Measurements from ENCODE around the gene ANKRD34A.

Gene ANKRD34A

GRCh38 chr1:145990249-145990855, 26.0 kb upstream of the ANKRD34A start:
- DNase-seq (ENCODE audit: low read depth, low spot score), result peak; percentile 46

DNA sequence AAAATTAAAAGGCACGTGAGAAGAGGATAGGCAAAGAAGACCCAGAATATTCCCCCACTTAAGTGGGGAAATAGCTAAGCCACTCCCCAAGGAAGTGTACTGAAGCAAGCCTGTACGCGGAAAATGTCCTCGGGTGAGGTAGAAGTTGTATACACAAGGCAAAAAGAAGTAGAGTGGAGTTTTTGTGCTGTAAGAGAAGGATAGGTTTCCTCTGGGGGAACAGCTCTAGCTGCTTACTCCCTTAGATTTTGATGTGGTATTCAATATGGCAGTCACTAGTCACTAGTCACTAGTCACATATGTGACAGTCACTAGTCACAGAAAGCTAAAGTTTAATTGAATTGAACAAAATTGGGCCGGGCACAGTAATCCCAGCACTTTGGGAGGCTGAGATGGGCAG, 24.4 kb upstream of the ANKRD34A start:
- DNase-seq (ENCODE audit: low read depth, low spot score), result no peak

GRCh38 chr1:145987926-145988325, 23.6 kb upstream of the ANKRD34A start:
- no peak for DNase-seq (ENCODE audit: low read depth, low spot score)

DNA sequence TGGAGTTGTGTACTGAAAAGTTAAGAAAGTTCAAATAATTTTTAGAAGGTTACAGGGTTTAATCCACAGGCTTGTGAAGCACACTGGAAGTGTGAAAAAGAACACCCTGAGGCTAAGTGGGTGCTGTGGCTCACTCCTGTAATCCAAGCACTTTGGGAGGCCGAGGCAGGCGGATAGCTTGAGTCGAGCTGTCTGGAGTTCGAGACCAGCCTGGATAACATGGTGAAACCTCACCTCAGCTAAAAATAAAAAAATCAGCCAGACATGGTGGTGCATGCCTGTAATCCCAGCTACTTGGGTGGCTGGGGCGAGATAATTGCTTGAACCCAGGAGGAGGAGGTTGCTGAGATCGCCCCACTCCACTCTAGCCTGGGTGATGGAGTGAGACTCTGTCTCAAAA, 22.2 kb upstream of the ANKRD34A start:
- no peak for DNase-seq (ENCODE audit: low read depth, low spot score)

DNA sequence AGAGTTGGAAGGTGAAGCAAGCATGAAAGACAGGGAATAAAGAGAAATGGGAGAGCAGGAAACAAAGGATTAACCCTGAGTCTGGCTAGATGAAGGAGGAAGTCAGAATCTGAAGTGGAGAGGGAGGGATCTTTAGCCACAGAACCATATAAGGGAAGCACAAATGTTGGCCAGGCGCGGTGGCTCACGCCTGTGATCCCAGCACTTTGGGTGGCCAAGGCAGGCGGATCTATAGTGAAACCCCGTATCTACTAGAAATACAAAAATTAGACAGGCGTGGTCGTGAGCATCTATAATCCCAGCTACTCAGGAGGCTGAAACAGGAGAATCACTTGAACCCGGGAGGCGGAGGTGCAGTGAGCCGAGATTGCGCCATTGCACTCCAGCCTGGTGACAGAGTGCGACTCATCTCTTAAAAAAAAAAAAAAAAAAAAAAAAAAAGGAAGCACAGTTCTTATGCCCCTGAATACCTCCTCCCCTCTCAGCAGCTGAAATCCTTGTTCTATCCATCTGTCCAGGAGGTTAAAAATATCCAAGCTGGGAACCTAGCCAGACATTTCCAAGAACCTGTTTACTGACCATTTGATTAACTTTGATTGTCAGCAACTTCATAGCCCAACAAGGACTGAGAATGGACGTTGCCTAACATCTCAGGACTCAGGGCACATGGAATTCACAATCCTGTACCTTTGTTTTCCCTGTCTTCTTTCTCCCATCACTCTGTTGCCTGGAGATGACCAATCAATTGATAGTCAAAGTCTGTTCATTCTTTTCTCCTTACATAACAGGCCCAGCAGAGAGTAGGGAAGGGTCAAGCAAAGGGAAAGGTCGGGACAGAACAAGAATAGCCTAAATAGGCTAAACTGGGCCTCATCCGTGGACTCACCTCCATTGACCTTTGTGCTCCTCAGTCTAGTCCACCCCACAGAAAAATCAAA, 21.4 kb upstream of the ANKRD34A start:
- DNase-seq (ENCODE audit: low read depth, low spot score), result peak; percentile 58

DNA sequence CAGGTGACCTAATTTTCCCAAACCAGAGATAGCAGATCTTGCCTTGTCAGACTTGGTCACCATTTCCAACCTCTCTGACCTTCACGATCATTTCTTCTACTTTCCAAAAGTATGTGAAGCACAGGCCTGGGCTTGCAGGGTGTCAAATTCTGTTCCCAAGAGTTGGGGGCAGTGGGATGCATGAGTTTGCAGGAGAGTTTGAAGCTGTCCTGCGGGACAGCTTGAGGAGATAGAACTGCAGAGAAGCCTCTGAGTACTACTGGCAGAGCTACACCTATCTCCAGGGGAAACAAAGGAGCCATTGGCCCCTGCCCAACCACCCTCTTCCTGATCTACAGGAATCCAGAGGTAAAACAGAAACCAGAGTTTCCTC, 20.7 kb upstream of the ANKRD34A start:
- DNase-seq (ENCODE audit: low read depth, low spot score), result no peak

DNA sequence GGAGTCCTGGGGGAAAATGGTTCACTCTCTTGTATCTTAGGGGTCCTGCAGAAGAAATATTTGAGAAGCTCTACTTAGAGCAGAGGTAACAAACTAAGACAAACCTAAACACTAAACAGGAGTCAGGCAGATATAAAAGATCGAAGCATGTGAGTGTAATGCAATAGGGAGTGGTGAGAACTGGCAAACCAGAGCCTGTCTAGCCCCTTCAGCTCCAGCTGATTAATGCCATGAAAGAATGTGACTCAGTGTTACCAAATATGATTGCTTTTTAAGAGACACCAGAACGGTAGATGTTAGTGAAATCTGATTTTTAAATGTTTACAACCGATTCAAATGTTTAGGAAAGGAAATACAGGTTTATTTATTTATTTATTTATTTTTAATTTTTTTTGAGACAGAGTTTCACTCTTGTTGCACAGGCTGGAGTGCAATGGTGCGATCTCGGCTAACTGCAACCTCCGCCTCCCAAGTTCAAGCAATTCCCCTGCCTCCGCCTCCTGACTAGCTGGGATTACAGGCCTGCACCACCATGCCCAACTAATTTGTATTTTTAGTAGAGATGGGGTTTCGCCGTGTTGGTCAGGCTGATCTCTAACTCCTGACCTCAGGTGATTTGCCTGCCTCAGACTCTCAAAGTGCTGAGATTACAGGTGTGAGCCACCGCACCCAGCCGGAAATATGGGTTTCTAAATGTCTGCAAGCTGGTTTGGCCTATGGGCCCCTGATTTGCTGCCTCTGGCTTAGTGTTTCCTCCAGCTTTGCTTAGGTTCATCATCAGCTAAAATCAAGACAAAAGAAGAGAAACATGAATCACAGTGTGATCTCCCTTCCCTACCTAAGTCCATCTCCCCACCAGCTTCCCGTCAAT, 19.8 kb upstream of the ANKRD34A start:
- no peak for DNase-seq (ENCODE audit: low read depth, low spot score)

DNA sequence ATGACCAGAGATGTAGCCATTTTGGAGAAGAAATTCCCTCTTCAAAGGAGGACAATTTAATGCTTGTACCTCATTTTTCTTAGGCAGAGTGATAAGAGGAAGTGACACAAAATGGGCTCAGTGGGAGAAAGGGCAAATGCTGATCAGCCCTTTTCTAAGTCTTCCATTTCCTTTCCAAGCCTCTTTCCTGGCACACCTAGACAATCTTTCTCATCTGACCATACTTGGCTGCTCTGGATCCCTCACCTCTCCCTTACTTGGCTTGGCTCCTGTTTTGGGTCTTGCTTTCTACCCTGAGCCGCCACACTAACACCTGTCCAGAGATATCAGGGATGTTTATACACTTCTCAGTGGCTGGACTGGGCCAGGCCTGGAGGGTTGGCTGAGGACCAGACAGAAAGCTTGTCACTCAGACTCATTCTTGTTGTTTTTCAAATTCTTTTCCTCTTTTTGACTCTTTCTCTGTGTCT, 18.9 kb upstream of the ANKRD34A start:
- no peak for DNase-seq (ENCODE audit: low read depth, low spot score)

GRCh38 chr1:145982010-145982723, 17.8 kb upstream of the ANKRD34A start:
- no peak for DNase-seq (ENCODE audit: low read depth, low spot score)

DNA sequence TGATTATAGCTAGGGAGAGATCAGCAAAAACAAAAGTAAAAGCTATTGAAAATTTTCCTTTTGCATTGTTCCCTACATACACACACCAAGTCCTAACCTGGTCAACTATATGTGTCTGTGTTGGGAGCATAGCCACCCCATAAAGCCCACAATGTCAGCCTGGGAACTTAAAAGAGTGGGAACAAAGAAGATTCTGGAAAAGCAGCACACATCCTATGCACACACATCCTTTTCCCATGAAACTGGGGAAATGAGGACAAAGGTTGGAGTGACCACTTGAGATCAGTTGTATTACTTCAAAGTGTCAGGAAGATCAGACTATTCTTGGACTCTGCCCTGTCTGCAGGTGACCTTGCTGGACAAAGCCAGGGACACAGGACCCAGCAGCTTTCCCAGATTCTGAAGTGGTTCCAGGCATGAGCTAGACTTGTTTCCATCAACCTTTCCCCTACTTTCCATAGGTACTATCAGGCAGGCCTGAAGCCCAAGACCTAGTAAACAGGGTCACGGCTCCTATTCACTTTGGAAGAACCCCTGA, 16.2 kb upstream of the ANKRD34A start:
- DNase-seq (ENCODE audit: low read depth, low spot score), result no peak

DNA sequence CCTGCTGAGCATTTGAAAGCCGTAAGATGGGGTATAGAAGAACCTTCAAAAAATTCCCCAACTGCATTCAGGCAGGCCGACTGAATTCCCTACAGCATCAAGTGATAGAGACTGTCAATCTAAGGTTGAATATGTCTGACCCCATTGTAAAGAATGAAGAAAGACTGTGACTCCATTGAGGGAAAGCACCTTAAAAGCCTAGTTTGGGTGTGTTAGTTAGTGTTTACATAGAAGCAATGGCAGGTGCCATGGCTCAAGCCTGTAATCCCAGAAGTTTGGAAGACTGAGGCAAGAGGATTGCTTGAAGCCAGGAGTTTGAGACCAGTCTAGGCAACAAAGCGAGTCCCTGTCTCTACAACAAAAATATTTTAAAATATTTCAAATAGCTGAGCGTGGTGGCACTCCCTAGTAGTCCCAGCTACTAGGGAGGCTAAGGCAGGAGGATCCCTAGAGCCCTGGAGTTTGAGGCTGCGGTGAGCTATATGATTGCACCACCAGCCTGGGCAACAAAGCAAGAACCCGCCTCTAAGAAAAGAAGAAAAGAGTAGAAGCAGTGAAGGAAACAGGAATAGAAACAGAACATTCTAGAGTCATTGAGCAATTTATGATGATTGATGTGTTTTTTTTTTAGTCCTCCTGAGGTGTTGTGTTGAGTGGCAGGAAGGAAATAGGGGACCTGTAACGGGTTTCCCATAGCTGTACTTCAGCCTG, 15.5 kb upstream of the ANKRD34A start:
- DNase-seq (ENCODE audit: low read depth, low spot score), result no peak

DNA sequence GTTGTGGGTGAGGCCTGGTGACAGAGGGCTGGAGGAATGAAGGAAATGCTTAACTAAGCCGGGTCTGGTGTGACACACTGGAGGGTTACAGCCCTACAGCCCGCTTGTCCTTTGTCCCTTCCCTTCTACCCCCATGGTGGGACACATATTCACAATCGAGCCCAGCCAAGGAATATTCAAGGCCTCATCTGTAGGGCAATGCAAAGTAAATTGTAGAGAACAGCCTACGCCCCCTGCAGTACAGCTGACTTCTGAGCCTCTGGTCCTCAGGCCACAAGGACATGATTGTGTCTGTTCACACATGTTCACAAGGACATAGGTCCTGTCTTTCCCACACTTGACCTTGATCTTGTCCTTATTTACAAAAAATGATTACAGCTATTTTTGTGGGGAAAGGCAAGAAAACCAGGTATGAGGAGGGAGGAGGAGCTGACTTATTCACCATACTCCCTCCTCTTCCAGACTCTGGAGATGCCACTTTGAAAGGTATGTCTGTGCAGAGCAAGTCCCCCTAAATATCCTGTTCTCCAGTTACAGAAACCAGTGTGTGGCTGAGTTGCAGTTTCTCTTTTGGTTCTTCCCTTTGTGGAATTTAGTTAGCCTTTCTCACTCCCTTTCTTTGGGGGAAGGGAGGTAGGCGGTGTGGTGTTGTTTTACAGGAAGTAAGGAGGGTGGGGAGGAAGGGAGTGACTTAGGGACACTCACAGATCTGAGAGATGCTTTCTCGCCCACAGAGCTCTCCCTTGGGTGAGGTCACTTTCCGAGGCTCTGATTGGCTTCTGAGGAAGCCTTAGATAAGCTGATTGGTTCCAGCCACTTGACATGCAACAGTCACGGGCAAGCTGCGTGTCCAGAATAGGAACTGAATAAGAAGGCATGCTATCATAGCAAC, 14.7 kb upstream of the ANKRD34A start:
- peak; percentile 96 for DNase-seq (ENCODE audit: low read depth, low spot score)

DNA sequence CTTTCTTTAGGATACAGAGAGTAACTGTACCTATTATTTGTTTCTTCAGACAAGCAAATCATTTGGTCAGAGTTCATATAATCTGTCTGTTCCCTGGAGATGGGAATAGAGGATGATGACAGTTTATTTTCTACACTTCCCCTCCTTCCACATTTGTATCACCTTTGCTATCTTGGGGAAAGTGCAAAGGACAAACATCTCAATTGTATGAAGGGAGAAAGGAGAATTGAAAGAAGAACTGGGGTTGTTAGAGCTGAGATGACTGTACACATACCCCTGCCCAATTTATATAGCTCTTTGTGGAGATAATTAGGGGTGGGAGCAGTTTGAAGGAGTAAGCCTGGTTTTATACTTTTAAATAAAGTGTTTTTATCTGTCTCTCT, 14.1 kb upstream of the ANKRD34A start:
- no peak for DNase-seq (ENCODE audit: low read depth, low spot score)

DNA sequence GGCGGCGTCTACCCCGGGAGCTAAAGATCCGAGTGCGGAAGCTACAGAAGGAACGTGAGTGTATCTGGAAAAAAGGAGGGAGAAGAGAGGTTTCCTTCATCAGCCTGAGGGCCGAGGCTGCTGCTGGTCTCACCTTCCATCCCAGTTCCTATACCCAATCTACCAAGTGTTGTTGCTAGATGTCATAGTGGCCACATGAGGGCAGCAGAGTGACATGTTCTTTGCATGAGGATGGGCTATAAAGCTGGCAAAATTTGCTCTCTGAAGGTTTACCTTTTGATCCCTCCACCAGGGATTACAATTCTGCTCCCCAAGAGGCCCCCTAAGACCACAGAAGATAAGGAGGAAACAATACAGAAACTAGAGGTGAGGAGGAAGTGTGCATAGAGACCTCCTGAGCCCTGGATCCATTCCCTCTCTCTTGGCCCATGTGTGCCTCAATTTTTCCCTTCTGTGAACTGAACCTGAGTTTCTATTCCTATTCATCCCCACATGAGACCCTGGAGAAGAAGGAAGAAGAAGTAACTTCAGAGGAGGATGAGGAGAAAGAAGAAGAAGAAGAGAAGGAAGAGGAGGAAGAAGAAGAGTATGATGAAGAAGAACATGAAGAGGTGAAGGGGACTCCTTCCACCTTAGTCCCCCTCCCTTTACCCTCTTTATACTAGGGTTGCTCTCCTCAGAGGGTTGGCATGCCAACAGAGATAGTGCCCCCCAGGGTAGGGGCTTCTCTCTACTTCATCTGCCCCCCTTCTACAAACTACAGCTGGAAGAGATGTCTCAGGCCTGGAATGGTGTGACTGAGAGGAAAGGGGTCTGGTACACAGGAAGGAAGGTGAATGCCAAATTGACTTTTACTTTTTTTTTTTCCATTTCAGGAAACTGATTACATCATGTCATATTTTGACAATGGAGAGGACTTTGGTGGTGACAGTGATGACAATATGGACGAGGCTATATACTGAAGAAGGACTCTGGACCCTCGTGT, 13.4 kb upstream of the ANKRD34A start:
- peak; percentile 86 for DNase-seq (ENCODE audit: low read depth, low spot score)

DNA sequence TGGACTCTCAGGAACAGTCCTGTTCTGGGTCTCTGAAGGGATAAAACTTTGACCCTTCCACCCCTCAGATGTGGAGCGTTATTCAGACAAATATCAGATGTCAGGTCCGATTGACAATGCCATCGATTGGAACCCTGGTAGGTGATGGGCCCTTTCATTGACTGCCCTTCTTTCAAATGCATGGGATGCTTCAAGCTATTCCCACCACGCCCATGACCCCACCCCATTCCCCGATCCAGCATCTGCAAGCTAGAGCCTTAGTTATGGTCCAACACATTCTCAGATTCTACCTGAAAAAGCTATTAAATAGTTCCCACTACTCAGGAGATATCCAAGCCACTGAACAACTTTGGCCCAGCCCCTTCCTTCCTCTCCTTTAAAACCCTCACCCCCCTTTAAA, 12.6 kb upstream of the ANKRD34A start:
- DNase-seq (ENCODE audit: low read depth, low spot score), result no peak

DNA sequence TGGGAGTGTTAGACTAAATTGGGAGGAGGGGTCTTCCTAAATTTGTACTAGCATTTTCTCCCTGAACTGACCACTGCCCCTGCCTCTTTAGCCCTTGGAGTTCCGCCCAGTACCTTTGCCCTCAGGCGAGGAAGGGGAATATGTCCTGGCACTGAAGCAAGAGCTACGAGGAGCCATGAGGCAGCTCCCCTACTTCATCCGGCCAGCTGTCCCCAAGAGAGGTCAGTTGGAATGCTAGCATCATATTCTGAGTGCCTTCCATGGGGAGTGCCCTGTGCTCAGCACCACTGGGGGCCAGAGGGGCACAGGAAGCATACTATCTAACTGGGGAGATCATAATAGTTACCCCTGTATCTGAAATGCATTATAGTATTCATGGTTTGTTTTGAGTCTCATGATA, 10.8 kb upstream of the ANKRD34A start:
- no peak for DNase-seq (ENCODE audit: low read depth, low spot score)

GRCh38 chr1:145974721-145975120, 10.3 kb upstream of the ANKRD34A start:
- no peak for DNase-seq (ENCODE audit: low read depth, low spot score)

DNA sequence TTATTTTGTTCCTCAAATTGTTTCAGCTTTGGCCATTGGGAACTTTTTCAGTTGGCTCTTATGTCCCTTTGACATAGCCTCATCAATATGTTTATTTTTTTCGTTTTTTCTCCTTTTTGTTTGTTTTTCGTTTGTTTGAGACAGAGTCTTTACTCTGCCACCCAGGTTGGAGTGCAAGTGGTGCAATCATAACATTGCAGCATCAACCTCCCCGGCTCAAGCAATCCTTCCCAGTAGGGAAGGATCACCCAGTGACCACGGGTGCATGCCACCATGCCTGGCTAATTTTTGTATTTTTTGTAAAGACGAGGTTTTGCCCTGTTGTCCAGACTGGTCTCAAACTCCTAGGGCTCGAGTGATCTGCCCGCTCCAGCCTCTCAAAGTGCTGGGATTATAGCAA, 8.2 kb upstream of the ANKRD34A start:
- no peak for DNase-seq (ENCODE audit: low read depth, low spot score)
